CD4-positive, alpha-beta T cell (primary cell): ENCODE data around the gene SPRY4. TPM values are rescaled to one million over a fixed set of nuclear protein-coding genes. Genes with fewer than 3 reads are reported as not detected.

Source experiments
- ATAC-seq: fragments of 200-7000 bp; cut with Tn5 transposase; one replicate; pipeline ENCODE4 v1.10.0; 2022; ENCODE audit warnings: mild to moderate bottlenecking; ENCODE audit not compliant: poor library complexity
- CTCF ChIA-PET: fragments of 350-600 bp; sonication (Branson Sonifier 250); formaldehyde crosslinking; loops from one replicate; lab custom pipeline; 2021; ENCODE audit warnings: antibody characterized with exemption, inconsistent platforms; lab: Charles Lee
- POLR2A ChIA-PET: fragments of 350-600 bp; sonication (Branson Sonifier 250); formaldehyde crosslinking; loops from one replicate; lab custom pipeline; 2021; ENCODE audit warnings: antibody characterized with exemption, inconsistent platforms; lab: Charles Lee
- DNase-seq, 14 experiments: peaks; one replicate each; pipeline ENCODE4 v3.0.0-alpha.2; 2013 to 2020; ENCODE audit warnings: mixed read lengths in 2 of 14
- H3K27ac ChIP-seq, 2 donors: one replicate each; pipeline versions ENCODE4 v1.5.1 to v1.7.0; 2013; ENCODE audit warnings: low read length in 2 of 2, low read depth in 1 of 2, mild to moderate bottlenecking in 1 of 2
- H3K27me3 ChIP-seq, 2 experiments: 1 replicate in 1 of 2; 2 replicates in 1 of 2; pipeline versions ENCODE4 v1.6.1 to v1.7.0; 2013; ENCODE audit warnings: low read length in 2 of 2, control low read depth in 1 of 2, mild to moderate bottlenecking in 1 of 2, moderate library complexity in 1 of 2; ENCODE audit not compliant: insufficient read depth in 2 of 2, control insufficient read depth in 1 of 2
- H3K36me3 ChIP-seq: one replicate; pipeline ENCODE4 v1.6.1; 2013; ENCODE audit warnings: low read length, control low read depth; ENCODE audit not compliant: insufficient read depth
- H3K4me1 ChIP-seq: one replicate; pipeline ENCODE4 v1.6.1; 2013; ENCODE audit warnings: low read length, control low read depth; ENCODE audit not compliant: insufficient read depth
- H3K4me3 ChIP-seq: one replicate; pipeline ENCODE4 v1.5.1; 2013; ENCODE audit warnings: mild to moderate bottlenecking, low read length, moderate library complexity
- H3K9me3 ChIP-seq, 2 experiments: 1 replicate in 1 of 2; 2 replicates in 1 of 2; pipeline versions ENCODE4 v1.6.1 to v1.7.0; 2013; ENCODE audit warnings: low read length in 2 of 2, mild to moderate bottlenecking in 2 of 2, control low read depth in 1 of 2, moderate library complexity in 1 of 2; ENCODE audit not compliant: control insufficient read depth in 1 of 2, insufficient read depth in 1 of 2
- H3K27ac Mint-ChIP-seq: one replicate; pipeline ENCODE4 v1.8.0; 2020; ENCODE audit warnings: mixed read lengths
- H3K27me3 Mint-ChIP-seq: one replicate; pipeline ENCODE4 v1.8.0; 2021; ENCODE audit warnings: mixed read lengths
- H3K36me3 Mint-ChIP-seq: one replicate; pipeline ENCODE4 v1.8.0; 2021; ENCODE audit warnings: low read depth, mixed read lengths
- H3K4me1 Mint-ChIP-seq: one replicate; pipeline ENCODE4 v1.8.0; 2021; ENCODE audit warnings: low read depth, mixed read lengths
- H3K4me3 Mint-ChIP-seq: one replicate; pipeline ENCODE4 v1.8.0; 2020; ENCODE audit warnings: mild to moderate bottlenecking, mixed read lengths
- H3K9me3 Mint-ChIP-seq: one replicate; pipeline ENCODE4 v1.8.0; 2020; ENCODE audit warnings: mixed read lengths
- CTCF ChIP-seq: fragments of 200-600 bp; IDR thresholded peaks from one replicate; pipeline ENCODE4 v1.8.0; 2022; ENCODE audit warnings: antibody characterized with exemption, mild to moderate bottlenecking
- intact Hi-C, 2 experiments: fragments of 100-400 bp; cut with DNase I in 1 of 2; cut with micrococcal nuclease in 1 of 2; formaldehyde crosslinking; loops; one replicate each; pipeline versions ENCODE4 v1.15.1 to v1.9.0; 2023 to 2025; cut with DNase I, micrococcal nuclease
- total RNA-seq, 174 experiments: library from RNA in 2 of 174; stranded (reverse) in 2 of 174; gene quantifications; one replicate each; pipeline ENCODE4 v1.2.3 and lab custom pipeline; 2021 to 2026

SPRY4 gene
- total RNA-seq, 2 experiments from 2014 or later = 0.16 to 0.34 TPM

GRCh38 chr5:142304013-142304701, 20.7 kb downstream of the SPRY4 start:
- POLR2A ChIA-PET = no interaction called here
- Mint-ChIP-seq H3K36me3 (no peaks in the 10 kb centered on the region), H3K4me1 (peaks cover 10% of the 10 kb centered on the region), H3K27me3 (no peaks in the 10 kb centered on the region), H3K4me3 (no peak overlapping the region), H3K27ac (no peak overlapping the region), H3K9me3 (no peaks in the 10 kb centered on the region)
- H3K4me3 ChIP-seq = no peak overlapping the region
- TF ChIP-seq CTCF = no peak
- CTCF ChIA-PET = no interaction called here
- ATAC-seq (no peak), DNase-seq (no peak)
- peaks cover 4% of the 10 kb centered on the region for H3K4me1 ChIP-seq
- H3K27me3 ChIP-seq = no peaks in the 10 kb centered on the region
- intact Hi-C loops = loop anchor here in 1 of 2 experiments (10.0 kb wide), 1 partner anchor 391 kb away; no protein-coding TSS in a partner anchor
- no peaks in the 10 kb centered on the region for H3K36me3 ChIP-seq
- no peaks in the 10 kb centered on the region for H3K9me3 ChIP-seq
- H3K27ac ChIP-seq = no peak overlapping the region

GRCh38 chr5:142303565-142303964, 21.3 kb downstream of the SPRY4 start:
- no peak overlapping the region for H3K27ac ChIP-seq
- ATAC-seq (no peak), DNase-seq (no peak)
- H3K27me3 ChIP-seq = no peaks in the 10 kb centered on the region
- Mint-ChIP-seq H3K4me1 (peaks cover 10% of the 10 kb centered on the region), H3K9me3 (no peaks in the 10 kb centered on the region), H3K27me3 (no peaks in the 10 kb centered on the region), H3K27ac (no peak overlapping the region), H3K36me3 (no peaks in the 10 kb centered on the region), H3K4me3 (no peak overlapping the region)
- CTCF ChIA-PET = no interaction called here
- peaks cover 4% of the 10 kb centered on the region for H3K4me1 ChIP-seq
- no peak for TF ChIP-seq CTCF
- no peak overlapping the region for H3K4me3 ChIP-seq
- POLR2A ChIA-PET = no interaction called here
- intact Hi-C loops = loop anchor here in 1 of 2 experiments (10.0 kb wide), 1 partner anchor 391 kb away; no protein-coding TSS in a partner anchor
- no peaks in the 10 kb centered on the region for H3K9me3 ChIP-seq
- no peaks in the 10 kb centered on the region for H3K36me3 ChIP-seq

- no peaks in the 10 kb centered on the region for H3K9me3 Mint-ChIP-seq
- H3K4me1 Mint-ChIP-seq = peaks cover 10% of the 10 kb centered on the region
- ChIA-PET POLR2A (no interaction called here), CTCF (no interaction called here)
- H3K27me3 ChIP-seq = no peaks in the 10 kb centered on the region
- H3K4me3 Mint-ChIP-seq = no peak overlapping the region
- no peaks in the 10 kb centered on the region for H3K27me3 Mint-ChIP-seq
- no peaks in the 10 kb centered on the region for H3K36me3 ChIP-seq
- H3K36me3 Mint-ChIP-seq = no peaks in the 10 kb centered on the region
- H3K9me3 ChIP-seq = no peaks in the 10 kb centered on the region
- no peak for ATAC-seq
- H3K4me3 ChIP-seq = no peak overlapping the region
- H3K27ac Mint-ChIP-seq = no peak overlapping the region
- intact Hi-C loops = loop anchor here in 1 of 2 experiments (10.0 kb wide), 1 partner anchor 393 kb away; no protein-coding TSS in a partner anchor
- no peak overlapping the region for H3K27ac ChIP-seq
- no peak for DNase-seq
- no peak for TF ChIP-seq CTCF
- peaks cover 4% of the 10 kb centered on the region for H3K4me1 ChIP-seq
Measured at GRCh38 chr5:142301540-142301939, 23.3 kb downstream of the SPRY4 start.
